GM06990 (cell line): ENCODE data around the gene CCL20.
A peak's percentile ranks its signal among the peaks of the same experiment; 100 is the strongest.

ENCODE experiments used
- DNase-seq: peaks from one replicate; pipeline ENCODE4 v3.0.0-alpha.2; 2011; ENCODE audit not compliant: insufficient read length; ENCODE audit errors: extremely low read depth
- H3K27me3 ChIP-seq: replicated peaks from 2 replicates; pipeline ENCODE4 v1.6.0; 2011; ENCODE audit warnings: low read length; ENCODE audit not compliant: control insufficient read depth, insufficient read depth
- H3K36me3 ChIP-seq: 2 replicates; pipeline ENCODE4 v1.5.1; 2011; ENCODE audit warnings: low read length; ENCODE audit not compliant: control insufficient read depth, insufficient read depth
- H3K4me3 ChIP-seq: replicated peaks from 2 replicates; pipeline ENCODE4 v1.5.1; 2011; ENCODE audit warnings: low read depth, mild to moderate bottlenecking, control low read depth, low read length
- CTCF ChIP-seq: IDR thresholded peaks from 2 replicates; pipeline ENCODE4 v1.5.1; 2011; ENCODE audit warnings: low read length, control low read depth, mild to moderate bottlenecking, inconsistent platforms; ENCODE audit not compliant: insufficient read depth, poor library complexity, severe bottlenecking

Gene CCL20

GRCh38 chr2:227856697-227857096, 43.1 kb downstream of the CCL20 start:
- DNase-seq: no peak
- Histone ChIP-seq H3K36me3 (no peaks in the 10 kb centered on the region), H3K4me3 (no peak overlapping the region), H3K27me3 (no peaks in the 10 kb centered on the region)
- TF ChIP-seq CTCF: no peak

GRCh38 chr2:227860221-227860641, 46.6 kb downstream of the CCL20 start:
- Histone ChIP-seq H3K27me3 (no peaks in the 10 kb centered on the region; the same call in 1 of the 2 replicates), H3K36me3 (no peaks in the 10 kb centered on the region), H3K4me3 (no peak overlapping the region)
- DNase-seq: no peak
- TF ChIP-seq CTCF: no peak

GRCh38 chr2:227861011-227861410, 47.4 kb downstream of the CCL20 start:
- no peaks in the 10 kb centered on the region; the same call in 1 of the 2 replicates for H3K27me3 ChIP-seq
- no peak for TF ChIP-seq CTCF
- no peak for DNase-seq
- no peak overlapping the region for H3K4me3 ChIP-seq
- no peaks in the 10 kb centered on the region for H3K36me3 ChIP-seq

GRCh38 chr2:227862227-227862740, 48.6 kb downstream of the CCL20 start:
- no peaks in the 10 kb centered on the region for H3K36me3 ChIP-seq
- DNase-seq: no peak
- H3K4me3 ChIP-seq: no peak overlapping the region
- TF ChIP-seq CTCF: peak; percentile 66
- H3K27me3 ChIP-seq: no peaks in the 10 kb centered on the region; the same call in 1 of the 2 replicates

- Histone ChIP-seq H3K4me3 (no peak overlapping the region), H3K27me3 (no peaks in the 10 kb centered on the region; the same call in 1 of the 2 replicates), H3K36me3 (no peaks in the 10 kb centered on the region)
- no peak for TF ChIP-seq CTCF
- DNase-seq: no peak
These were observed 49.3 kb downstream of the CCL20 start for GRCh38 chr2:227862741-227863588.
